Activated naive CD8-positive, alpha-beta T cell treated with anti-CD3 and anti-CD28 coated beads for 36 hours (primary cell): ENCODE results near the gene SBF1. TPM values are rescaled to one million over a fixed set of nuclear protein-coding genes. Genes with fewer than 3 reads are reported as not detected.
"Not testable (repeated sequence)": the region's sequence is repeated elsewhere in the genome, so short reads cannot be mapped to it uniquely, and the experiment has no call there.

Experiments used
- DNase-seq: peaks from one replicate; pipeline ENCODE4 v3.0.0; 2021
- H3K27ac Mint-ChIP-seq: one replicate; pipeline ENCODE4 v1.8.0; 2022; ENCODE audit warnings: mild to moderate bottlenecking, moderate library complexity, mixed read lengths
- H3K27me3 Mint-ChIP-seq: one replicate; pipeline ENCODE4 v1.8.0; 2022; ENCODE audit warnings: mild to moderate bottlenecking, mixed read lengths
- H3K36me3 Mint-ChIP-seq: one replicate; pipeline ENCODE4 v1.8.0; 2021; ENCODE audit warnings: mild to moderate bottlenecking, mixed read lengths
- H3K4me1 Mint-ChIP-seq: one replicate; pipeline ENCODE4 v1.8.0; 2021; ENCODE audit warnings: mixed read lengths
- H3K4me3 Mint-ChIP-seq: one replicate; pipeline ENCODE4 v1.8.0; 2022; ENCODE audit warnings: mild to moderate bottlenecking, moderate library complexity, mixed read lengths
- H3K9me3 Mint-ChIP-seq: one replicate; pipeline ENCODE4 v1.8.0; 2022; ENCODE audit warnings: mixed read lengths
- total RNA-seq, 2 experiments: library from RNA; stranded (reverse); gene quantifications; one replicate each; pipeline ENCODE4 v1.2.3, GENCODE V29; 2021

The SBF1 gene
- total RNA-seq, 2 experiments from 2014 or later = 101 to 102 TPM

DNA sequence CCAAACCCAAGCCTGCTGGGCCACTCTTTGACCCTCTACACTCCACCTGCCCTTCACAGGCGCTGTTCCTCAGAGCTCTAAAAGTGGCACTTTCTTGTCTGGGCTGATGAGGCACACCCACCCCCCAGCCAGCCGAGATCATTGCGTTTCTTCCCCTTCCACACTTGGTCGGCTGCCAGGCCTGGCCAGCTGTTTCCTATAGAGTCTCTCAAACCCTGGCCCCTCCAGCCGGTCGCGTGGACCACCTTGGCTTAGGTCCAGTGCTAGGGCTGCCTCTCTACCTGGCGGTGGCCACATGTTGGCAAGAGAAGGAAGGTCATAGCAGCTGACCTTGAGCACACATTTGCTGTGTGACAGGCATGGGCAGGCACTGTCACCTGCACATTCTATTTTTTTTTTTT, 71.1 kb downstream of the SBF1 start:
- Mint-ChIP-seq H3K27ac (no peak overlapping the region), H3K36me3 (peaks cover 6% of the 10 kb centered on the region), H3K27me3 (no peaks in the 10 kb centered on the region), H3K4me1 (peaks cover 13% of the 10 kb centered on the region), H3K4me3 (no peak overlapping the region), H3K9me3 (no peaks in the 10 kb centered on the region)
- DNase-seq = no peak

DNA sequence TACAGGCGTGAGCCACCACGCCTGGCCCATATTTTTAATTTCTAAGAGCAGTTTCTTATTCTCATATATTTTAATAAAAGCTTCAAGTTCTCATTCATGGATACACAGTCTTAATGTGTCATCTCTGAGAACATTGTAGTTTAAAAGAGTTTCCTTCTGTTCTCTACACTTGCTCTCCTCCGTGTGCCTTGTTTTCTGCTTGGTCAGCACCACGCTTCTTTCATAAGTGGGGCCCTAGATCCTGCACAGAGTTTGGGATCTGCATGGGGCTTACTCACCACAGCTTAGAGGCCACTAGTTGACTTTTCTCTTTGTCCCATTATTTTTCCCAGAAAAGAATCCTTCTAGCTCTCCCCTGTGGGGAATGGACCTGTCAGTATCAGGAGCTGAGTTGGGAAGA, 72.9 kb downstream of the SBF1 start:
- Mint-ChIP-seq H3K9me3 (no peaks in the 10 kb centered on the region), H3K4me3 (no peak overlapping the region), H3K4me1 (peaks cover 13% of the 10 kb centered on the region), H3K27ac (no peak overlapping the region), H3K27me3 (no peaks in the 10 kb centered on the region), H3K36me3 (peaks cover 2% of the 10 kb centered on the region)
- no peak for DNase-seq

GRCh38 chr22:50400931-50401330, 73.9 kb downstream of the SBF1 start:
- H3K27ac Mint-ChIP-seq = no peak overlapping the region
- no peak for DNase-seq
- H3K36me3 Mint-ChIP-seq = peaks cover 2% of the 10 kb centered on the region
- no peak overlapping the region for H3K4me3 Mint-ChIP-seq
- no peaks in the 10 kb centered on the region for H3K9me3 Mint-ChIP-seq
- peaks cover 13% of the 10 kb centered on the region for H3K4me1 Mint-ChIP-seq
- H3K27me3 Mint-ChIP-seq = no peaks in the 10 kb centered on the region

GRCh38 chr22:50400406-50400805, 74.4 kb downstream of the SBF1 start:
- Mint-ChIP-seq H3K27ac (peak overlapping the region; percentile 68), H3K27me3 (no peaks in the 10 kb centered on the region), H3K4me3 (no peak overlapping the region), H3K9me3 (no peaks in the 10 kb centered on the region), H3K36me3 (peaks cover 2% of the 10 kb centered on the region), H3K4me1 (peaks cover 13% of the 10 kb centered on the region)
- no peak for DNase-seq

DNA sequence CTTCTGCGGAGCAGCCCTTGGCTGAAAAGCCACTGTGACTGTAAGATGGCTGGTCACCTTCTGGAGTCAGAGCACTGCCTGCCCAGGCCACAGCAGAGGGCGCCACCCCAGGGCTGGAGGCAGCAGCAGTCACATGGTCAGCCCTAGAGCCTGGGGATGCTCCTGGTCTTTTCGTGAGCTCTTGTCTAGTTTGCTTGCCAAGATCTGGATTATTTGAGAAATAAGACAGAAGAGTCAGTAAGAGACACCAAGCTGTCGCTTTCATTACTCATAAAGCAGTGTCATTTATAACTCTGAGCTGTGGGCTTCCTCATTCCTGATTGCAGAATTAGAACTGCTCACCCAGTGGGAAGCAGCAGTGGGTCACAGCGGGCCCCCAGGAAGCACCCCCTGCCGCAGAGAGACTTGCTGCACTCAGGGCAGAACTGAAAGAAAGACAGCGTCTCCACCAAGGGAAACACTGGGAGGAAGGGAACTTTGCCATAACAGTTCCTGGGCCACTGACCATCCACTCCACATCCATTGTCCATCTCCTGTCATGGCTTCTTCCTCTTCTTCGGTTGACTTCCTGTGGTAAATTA, 75.0 kb downstream of the SBF1 start:
- peaks cover 13% of the 10 kb centered on the region for H3K4me1 Mint-ChIP-seq
- H3K4me3 Mint-ChIP-seq = no peak overlapping the region
- H3K36me3 Mint-ChIP-seq = peaks cover 2% of the 10 kb centered on the region
- H3K9me3 Mint-ChIP-seq = no peaks in the 10 kb centered on the region
- peak; percentile 28 for DNase-seq
- H3K27ac Mint-ChIP-seq = peak overlapping the region; percentile 68
- no peaks in the 10 kb centered on the region for H3K27me3 Mint-ChIP-seq

- Mint-ChIP-seq H3K9me3 (no peaks in the 10 kb centered on the region), H3K27ac (peak overlapping the region; percentile 34), H3K4me1 (peaks cover 13% of the 10 kb centered on the region), H3K36me3 (peaks cover 3% of the 10 kb centered on the region), H3K4me3 (no peak overlapping the region), H3K27me3 (no peaks in the 10 kb centered on the region)
- DNase-seq = no peak
Observed at GRCh38 chr22:50398831-50399648, 75.8 kb downstream of the SBF1 start.

GRCh38 chr22:50397371-50398060, 77.3 kb downstream of the SBF1 start:
- not testable (repeated sequence) for H3K27me3 Mint-ChIP-seq

DNA sequence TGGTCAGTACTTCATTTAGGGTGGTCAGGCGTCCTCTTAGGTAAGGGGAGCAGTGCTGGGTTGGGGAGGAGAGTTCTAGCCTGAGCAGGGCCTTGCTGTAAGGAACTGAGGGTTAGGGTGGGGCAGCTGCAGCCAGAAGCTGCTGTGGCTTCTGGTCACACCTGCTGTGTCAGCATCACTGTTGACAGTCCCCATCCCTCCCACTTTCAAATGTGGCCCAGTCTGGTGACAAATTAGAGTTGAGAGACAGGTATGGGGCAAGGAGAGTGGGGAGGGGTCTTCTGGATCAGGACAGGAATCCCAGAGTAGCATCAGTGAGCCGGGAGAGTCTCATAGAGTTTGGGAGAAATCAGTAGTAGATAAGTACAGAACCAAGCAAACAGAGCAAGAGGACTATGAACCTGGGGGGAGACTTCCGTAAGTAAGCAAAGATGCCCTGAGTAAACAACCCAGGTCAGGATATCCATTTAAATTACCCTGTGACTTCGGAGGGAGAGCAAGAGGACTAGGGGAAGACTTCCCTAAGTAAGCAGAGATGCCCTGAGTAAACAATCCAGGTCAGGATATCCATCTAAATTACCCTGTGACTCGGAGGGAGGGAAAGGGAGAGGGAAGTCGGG, 78.0 kb downstream of the SBF1 start:
- Mint-ChIP-seq H3K4me1 (peaks cover 13% of the 10 kb centered on the region), H3K9me3 (no peaks in the 10 kb centered on the region)

More at GRCh38 chr22:50397371-50398060, 77.3 kb downstream of the SBF1 start:
- Mint-ChIP-seq H3K36me3 (peaks cover 10% of the 10 kb centered on the region), H3K4me1 (peaks cover 13% of the 10 kb centered on the region)
- not testable (repeated sequence) for H3K4me3 Mint-ChIP-seq, H3K27ac Mint-ChIP-seq, H3K9me3 Mint-ChIP-seq, DNase-seq

More for the DNA sequence above, 78.0 kb downstream of the SBF1 start:
- Mint-ChIP-seq H3K36me3 (peaks cover 10% of the 10 kb centered on the region), H3K4me3 (no peak overlapping the region), H3K27ac (peak overlapping the region; percentile 2), H3K27me3 (no peaks in the 10 kb centered on the region)
- no peak for DNase-seq

Other genes with a start within 250 kb of the SBF1 start
- 10 to 100 TPM; 38.7 to 41.7 TPM for gene TUBGCP6, start 230.0 kb downstream of the SBF1 start, total RNA-seq
- 10 to 100 TPM; 37.3 to 42.3 TPM for gene HDAC10, start 223.8 kb downstream of the SBF1 start, total RNA-seq
- gene MAPK12, start 213.4 kb downstream of the SBF1 start, total RNA-seq = 1 to 10 TPM; 3.5 to 3.6 TPM
- 1 to 10 TPM; 3.2 to 3.3 TPM for gene MAPK11, start 204.7 kb downstream of the SBF1 start, total RNA-seq
- gene PLXNB2, start 167.4 kb downstream of the SBF1 start, total RNA-seq = 10 to 100 TPM; 16.1 to 16.8 TPM
- 1 to 10 TPM; 4.2 to 4.7 TPM for gene DENND6B, start 148.0 kb downstream of the SBF1 start, total RNA-seq
- gene PPP6R2, start 131.7 kb downstream of the SBF1 start, total RNA-seq = 10 to 100 TPM; 38.3 to 41.2 TPM
- gene ADM2, start 6.5 kb upstream of the SBF1 start, total RNA-seq = 1 to 10 TPM; 6.7 to 7.5 TPM
- gene MIOX, start 11.8 kb upstream of the SBF1 start, total RNA-seq = under 1 TPM in 1 of 2 experiments, not detected in 1; 0.29 TPM
- 10 to 100 TPM; 59.3 to 62.6 TPM for gene LMF2, start 32.7 kb upstream of the SBF1 start, total RNA-seq
- gene NCAPH2, start 33.2 kb upstream of the SBF1 start, total RNA-seq = 100 to 1,000 TPM; 143 to 152 TPM
- gene SCO2, start 50.6 kb upstream of the SBF1 start, total RNA-seq = 1 to 10 TPM; 5.0 to 6.0 TPM
- gene TYMP, start 55.0 kb upstream of the SBF1 start, total RNA-seq = 10 to 100 TPM; 75.7 to 76.8 TPM
- 10 to 100 TPM; 15.1 to 15.9 TPM for gene KLHDC7B, start 70.9 kb upstream of the SBF1 start, total RNA-seq
- gene SYCE3, start 87.9 kb upstream of the SBF1 start, total RNA-seq = 1 to 10 TPM; 1.3 to 1.9 TPM
- 10 to 100 TPM; 33.6 to 33.7 TPM for gene CPT1B, start 103.4 kb upstream of the SBF1 start, total RNA-seq
- 10 to 100 TPM; 57.3 to 60.3 TPM for gene CHKB, start 107.8 kb upstream of the SBF1 start, total RNA-seq
- gene MAPK8IP2, start 125.8 kb upstream of the SBF1 start, total RNA-seq = under 1 TPM; 0.16 to 0.21 TPM
- 10 to 100 TPM; 12.6 to 13.5 TPM for gene ARSA, start 153.1 kb upstream of the SBF1 start, total RNA-seq
- gene SHANK3, start 197.8 kb upstream of the SBF1 start, total RNA-seq = under 1 TPM; 0.27 to 0.30 TPM